Colonic mucosa (tissue), 4 donors: ENCODE data around the gene NRTN. TPM values are rescaled to one million over a fixed set of nuclear protein-coding genes. Genes with fewer than 3 reads are reported as not detected.

Experiments
- DNase-seq: peaks from one replicate; pipeline ENCODE4 v3.0.0-alpha.2; 2020
- H3K27ac ChIP-seq: fragments of 200-600 bp; one replicate; pipeline ENCODE4 v1.8.0; 2021
- H3K27me3 ChIP-seq: fragments of 200-600 bp; one replicate; pipeline ENCODE4 v1.8.0; 2021
- H3K36me3 ChIP-seq: fragments of 200-600 bp; one replicate; pipeline ENCODE4 v1.8.0; 2021
- H3K4me1 ChIP-seq: fragments of 200-600 bp; one replicate; pipeline ENCODE4 v1.8.0; 2021; ENCODE audit warnings: mild to moderate bottlenecking
- H3K4me3 ChIP-seq: fragments of 200-600 bp; one replicate; pipeline ENCODE4 v1.8.0; 2021
- H3K9ac ChIP-seq, 2 donors: one replicate each; pipeline ENCODE4 v1.7.0; 2013; ENCODE audit warnings: control low read depth in 2 of 2, low read depth in 2 of 2, low read length in 2 of 2
- H3K9me3 ChIP-seq: fragments of 200-600 bp; one replicate; pipeline ENCODE4 v1.8.0; 2021
- CTCF ChIP-seq: fragments of 200-600 bp; IDR thresholded peaks from one replicate; pipeline ENCODE4 v1.8.0; 2022; ENCODE audit warnings: antibody characterized with exemption, mild to moderate bottlenecking
- intact Hi-C: fragments of 100-400 bp; cut with DNase I; formaldehyde crosslinking; loops from one replicate; pipeline ENCODE4 v1.14.1; 2022
- total RNA-seq, 2 donors: library from RNA; stranded (reverse); fragmentation: NEBNext Ultra II Directional in 1 of 2; extraction: Animal tissue kit (Norgen Biotek cat#: 25700) in 1 of 2; gene quantifications; one replicate each; pipeline ENCODE4 v1.2.1, GENCODE V29; 2021
- donor health status: healthy.
- donor health status: DM: no; HTN: no; CAD: no.
- donor health status: DM: no; HTN: no; CAD: no.

Gene NRTN
- total RNA-seq, 2 donors from 2014 or later: 1.8 to 2.9 TPM

GRCh38 chr19:5877882-5878281, 73.0 kb downstream of the NRTN start:
- Histone ChIP-seq H3K4me1 (no peaks in the 10 kb centered on the region), H3K9ac (no peak overlapping the region), H3K9me3 (no peaks in the 10 kb centered on the region), H3K27ac (no peak overlapping the region), H3K27me3 (no peaks in the 10 kb centered on the region), H3K4me3 (no peak overlapping the region), H3K36me3 (no peaks in the 10 kb centered on the region)
- no peak for DNase-seq
- TF ChIP-seq CTCF: no peak
- intact Hi-C loops: no loop called here

Other genes starting within 250 kb of the NRTN start
- gene TINCR, start 237.1 kb upstream of the NRTN start, total RNA-seq: 1 to 10 TPM; 2.2 to 4.4 TPM
- gene SAFB2, start 182.3 kb upstream of the NRTN start, total RNA-seq: 100 to 1,000 TPM in 1 of 2 donors, 10 to 100 TPM in 1; 46.1 to 108 TPM
- gene SAFB, start 182.0 kb upstream of the NRTN start, total RNA-seq: 100 to 1,000 TPM in 1 of 2 donors, 10 to 100 TPM in 1; 56.1 to 120 TPM
- gene MICOS13, start 124.6 kb upstream of the NRTN start, total RNA-seq: 10 to 100 TPM; 56.0 to 88.0 TPM
- gene HSD11B1L, start 124.0 kb upstream of the NRTN start, total RNA-seq: 1 to 10 TPM; 3.2 to 3.4 TPM
- 100 to 1,000 TPM; 844 to 976 TPM for gene RPL36, start 114.8 kb upstream of the NRTN start, total RNA-seq
- gene LONP1, start 84.9 kb upstream of the NRTN start, total RNA-seq: 100 to 1,000 TPM in 1 of 2 donors, 10 to 100 TPM in 1; 64.3 to 133 TPM
- gene CATSPERD, start 84.4 kb upstream of the NRTN start, total RNA-seq: not detected
- 1 to 10 TPM; 1.4 to 5.7 TPM for gene PRR22, start 20.3 kb upstream of the NRTN start, total RNA-seq
- 10 to 100 TPM; 20.8 to 47.6 TPM for gene DUS3L, start 13.9 kb upstream of the NRTN start, total RNA-seq
- 10 to 100 TPM; 48.9 to 89.4 TPM for gene FUT6, start 34.6 kb downstream of the NRTN start, total RNA-seq
- gene FUT3, start 46.4 kb downstream of the NRTN start, total RNA-seq: 100 to 1,000 TPM; 260 to 272 TPM
- under 1 TPM in 1 of 2 donors, not detected in 1; 0.24 TPM for gene FUT5, start 65.5 kb downstream of the NRTN start, total RNA-seq
- gene NDUFA11, start 98.7 kb downstream of the NRTN start, total RNA-seq: 100 to 1,000 TPM; 188 to 228 TPM
- gene VMAC, start 99.8 kb downstream of the NRTN start, total RNA-seq: 1 to 10 TPM; 4.0 to 4.7 TPM
- 10 to 100 TPM in 1 of 2 donors, 1 to 10 TPM in 1; 9.3 to 15.0 TPM for gene CAPS, start 109.2 kb downstream of the NRTN start, total RNA-seq
- gene RANBP3, start 173.1 kb downstream of the NRTN start, total RNA-seq: 10 to 100 TPM; 52.1 to 62.7 TPM